ENCODE data around the gene RPS26.
"Not testable (repeated sequence)": the region's sequence is repeated elsewhere in the genome, so short reads cannot be mapped to it uniquely, and the experiment has no call there.

The RPS26 gene

GRCh38 chr12:56041552-56042429 is at the start of gene RPS26:
TSS of gene RPS26 (plus strand) at chr12:56041918. CDS start at chr12:56042167, 249 bp downstream.
- DNase-seq: peak; percentile 99

GRCh38 chr12:55993230-55993853 is 48.4 kb upstream of the RPS26 start:
- DNase-seq: no peak

GRCh38 chr12:55995366-55995765 is 46.4 kb upstream of the RPS26 start:
- no peak for DNase-seq

GRCh38 chr12:55996201-55996714 is 45.5 kb upstream of the RPS26 start:
- peak; percentile 76 for DNase-seq

- peak; percentile 93 for DNase-seq
Measured at GRCh38 chr12:55996715-55997534, 44.8 kb upstream of the RPS26 start, which contains the start of gene SUOX. TSS of gene SUOX (plus strand) at chr12:55997276. CDS start at chr12:56002222, 4,946 bp downstream.

- no peak for DNase-seq
Measured at GRCh38 chr12:55997535-55997859, 44.2 kb upstream of the RPS26 start.

GRCh38 chr12:55999522-55999921 is 42.2 kb upstream of the RPS26 start:
- DNase-seq: not testable (repeated sequence)

GRCh38 chr12:55999999-56000540 is 41.6 kb upstream of the RPS26 start:
- not testable (repeated sequence) for DNase-seq

- no peak for DNase-seq
Measured at GRCh38 chr12:56001487-56002100, 40.1 kb upstream of the RPS26 start.

GRCh38 chr12:56003376-56003775 is 38.3 kb upstream of the RPS26 start:
- not testable (repeated sequence) for DNase-seq

GRCh38 chr12:56004211-56004610 is 37.5 kb upstream of the RPS26 start:
- DNase-seq: no peak

GRCh38 chr12:56007564-56008559 is 33.9 kb upstream of the RPS26 start:
- peak; percentile 39 for DNase-seq

GRCh38 chr12:56010111-56010570 is 31.6 kb upstream of the RPS26 start:
- no peak for DNase-seq

GRCh38 chr12:56011509-56012090 is 30.1 kb upstream of the RPS26 start:
- no peak for DNase-seq

GRCh38 chr12:56013482-56013881 is 28.2 kb upstream of the RPS26 start:
- DNase-seq: no peak

GRCh38 chr12:56014205-56014604 is 27.5 kb upstream of the RPS26 start:
- DNase-seq: no peak

- DNase-seq: no peak
Measured at GRCh38 chr12:56017181-56017580, 24.5 kb upstream of the RPS26 start.

- DNase-seq: no peak
Measured at GRCh38 chr12:56018356-56018755, 23.4 kb upstream of the RPS26 start.

- DNase-seq: no peak
Measured at GRCh38 chr12:56020423-56021184, 21.1 kb upstream of the RPS26 start, which contains the start of gene IKZF4. TSS of gene IKZF4 (plus strand) at chr12:56021043. CDS start at chr12:56021494, 451 bp downstream.
